Mesendoderm (in vitro differentiated cells): ENCODE measurements around the gene OR4N2.
"Not testable (repeated sequence)": the region's sequence is repeated elsewhere in the genome, so short reads cannot be mapped to it uniquely, and the experiment has no call there.

Source experiments
- DNase-seq: peaks from one replicate; pipeline ENCODE4 v3.0.0; 2013
- H2AK5ac ChIP-seq: 2 replicates; pipeline ENCODE4 v1.6.1; 2013; ENCODE audit warnings: low read length, inconsistent platforms
- H2BK120ac ChIP-seq: 2 replicates; pipeline ENCODE4 v1.6.1; 2013; ENCODE audit warnings: low read depth, mild to moderate bottlenecking, low read length, moderate library complexity, mixed read lengths
- H2BK15ac ChIP-seq: replicated peaks from 2 replicates; pipeline ENCODE4 v1.6.1; 2013; ENCODE audit warnings: low read depth, mild to moderate bottlenecking, moderate library complexity
- H2BK5ac ChIP-seq: 2 replicates; pipeline ENCODE4 v1.6.1; 2013; ENCODE audit warnings: low read length, inconsistent platforms
- H3K18ac ChIP-seq: 2 replicates; pipeline ENCODE4 v1.6.1; 2013; ENCODE audit warnings: mild to moderate bottlenecking, low read length, mixed read lengths
- H3K23ac ChIP-seq: one replicate; pipeline ENCODE4 v1.6.1; 2013; ENCODE audit warnings: low read length
- H3K27ac ChIP-seq: 2 replicates; pipeline ENCODE4 v1.5.1; 2013; ENCODE audit warnings: low read depth, mild to moderate bottlenecking, inconsistent platforms, low read length, moderate library complexity
- H3K27me3 ChIP-seq: 2 replicates; pipeline ENCODE4 v1.6.1; 2013; ENCODE audit warnings: low read length, control low read depth, mild to moderate bottlenecking, inconsistent platforms; ENCODE audit not compliant: insufficient read depth, poor library complexity
- H3K36me3 ChIP-seq: 2 replicates; pipeline ENCODE4 v1.6.1; 2013; ENCODE audit warnings: low read length, inconsistent platforms; ENCODE audit not compliant: control insufficient read depth, insufficient read depth
- H3K4ac ChIP-seq: one replicate; pipeline ENCODE4 v1.6.1; 2013; ENCODE audit warnings: low read depth, mild to moderate bottlenecking, low read length, moderate library complexity
- H3K4me1 ChIP-seq: 2 replicates; pipeline ENCODE4 v1.6.1; 2013; ENCODE audit warnings: low read depth, low read length, inconsistent platforms; ENCODE audit not compliant: control insufficient read depth
- H3K4me2 ChIP-seq: 2 replicates; pipeline ENCODE4 v1.6.1; 2013; ENCODE audit warnings: low read length
- H3K4me3 ChIP-seq: 2 replicates; pipeline ENCODE4 v1.5.1; 2013; ENCODE audit warnings: mild to moderate bottlenecking, low read length
- H3K56ac ChIP-seq: one replicate; pipeline ENCODE4 v1.6.1; 2013; ENCODE audit warnings: low read length
- H3K79me1 ChIP-seq: 2 replicates; pipeline ENCODE4 v1.6.1; 2013; ENCODE audit warnings: low read length, inconsistent platforms
- H3K79me2 ChIP-seq: 2 replicates; pipeline ENCODE4 v1.6.1; 2013; ENCODE audit warnings: mild to moderate bottlenecking, low read length; ENCODE audit not compliant: control insufficient read depth, insufficient read depth
- H3K9ac ChIP-seq: 2 replicates; pipeline ENCODE4 v1.6.1; 2013; ENCODE audit warnings: low read length, inconsistent platforms
- H4K5ac ChIP-seq: one replicate; pipeline ENCODE4 v1.6.1; 2013; ENCODE audit warnings: low read length
- H4K8ac ChIP-seq: one replicate; pipeline ENCODE4 v1.6.1; 2013; ENCODE audit warnings: low read depth, mild to moderate bottlenecking, control low read depth, low read length, moderate library complexity
- WGBS: extraction: QIAGEN DNeasy Blood & Tissue Kit; methylation state at CpG from one replicate; pipeline ENCODE4 v1.1.7; 2013; ENCODE audit warnings: low lambda C conversion rate, missing lambda C conversion rate; ENCODE audit not compliant: insufficient coverage; ENCODE audit errors: extremely low coverage; 5-methylcytosine and 5-hydroxymethylcytosine counted together

The OR4N2 gene

DNA sequence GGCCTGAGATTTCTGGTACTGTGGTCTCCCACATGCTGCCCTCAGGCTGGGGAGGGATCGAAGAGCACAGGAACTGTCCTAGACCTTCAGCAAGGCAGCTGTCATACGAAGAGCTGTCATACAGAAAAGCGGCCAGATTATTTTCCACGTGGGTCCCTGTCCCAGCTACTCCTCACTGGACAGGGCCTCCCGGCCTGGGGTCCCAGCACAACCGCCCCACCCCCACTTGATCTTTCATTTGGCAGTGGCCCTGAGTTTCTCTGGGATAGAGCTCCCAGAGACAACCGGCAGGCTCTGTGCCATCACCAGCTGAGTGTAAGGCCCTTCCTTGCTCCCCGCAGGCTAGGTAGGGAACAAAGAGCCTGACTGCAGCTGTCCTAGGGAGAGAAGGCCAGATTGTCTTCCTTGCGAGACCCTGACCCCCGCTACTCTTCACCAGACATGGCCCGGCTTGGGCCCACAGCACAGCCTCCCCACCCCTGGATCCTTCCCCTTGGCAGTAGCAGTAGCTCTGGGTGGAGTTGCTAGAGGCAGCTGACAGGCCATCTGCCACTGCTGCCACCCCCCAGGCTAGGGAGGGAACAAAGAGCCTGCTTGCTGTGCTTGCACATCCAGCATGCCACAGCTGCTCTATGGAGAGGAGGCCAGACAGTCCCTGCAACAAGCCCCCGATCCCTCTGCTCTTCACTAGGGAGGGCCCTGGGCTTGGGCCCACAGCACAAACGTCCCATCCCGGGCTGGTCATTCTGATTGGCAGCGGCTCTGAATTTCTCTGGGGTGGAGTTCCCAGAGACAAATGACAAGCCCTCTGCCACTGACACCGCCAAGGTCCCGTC, 3.1 kb upstream of the OR4N2 start:
- Histone ChIP-seq H3K4ac (no peak overlapping the region), H2BK120ac (no peak overlapping the region), H3K36me3 (no peaks in the 10 kb centered on the region), H3K4me2 (no peak overlapping the region), H3K9ac (no peak overlapping the region), H3K79me2 (no peaks in the 10 kb centered on the region), H2BK15ac (no peak overlapping the region), H2AK5ac (no peak overlapping the region), H3K23ac (no peak overlapping the region), H3K18ac (no peak overlapping the region), H4K5ac (no peak overlapping the region), H3K56ac (no peak overlapping the region), H3K4me3 (no peak overlapping the region), H3K27me3 (no peaks in the 10 kb centered on the region), H3K27ac (no peak overlapping the region), H4K8ac (no peak overlapping the region), H3K4me1 (no peaks in the 10 kb centered on the region), H3K79me1 (no peaks in the 10 kb centered on the region), H2BK5ac (no peak overlapping the region)
- no peak for DNase-seq
- WGBS, result no CpG with 5 or more reads among the region's 17 CpGs

DNA sequence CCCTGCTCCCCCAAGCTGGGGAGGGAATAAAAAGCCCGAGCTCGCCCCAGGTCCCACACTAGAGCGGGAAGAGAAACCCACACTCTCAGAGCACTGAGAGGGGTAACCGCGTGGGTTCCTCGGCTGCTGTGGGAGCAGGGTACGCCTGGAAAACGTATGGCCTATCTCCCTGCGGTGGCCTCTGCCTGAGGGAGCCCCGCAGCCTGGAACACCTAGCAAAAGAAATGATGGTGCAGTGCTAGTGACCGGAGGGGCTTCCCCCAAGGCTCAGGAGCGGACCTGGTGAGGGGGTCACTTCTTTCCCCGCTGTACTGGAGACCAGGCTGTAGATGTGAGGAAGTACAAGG, 2.5 kb upstream of the OR4N2 start:
- no peak overlapping the region for H3K9ac ChIP-seq
- H3K18ac ChIP-seq, result no peak overlapping the region
- no CpG with 5 or more reads among the region's 13 CpGs for WGBS
- H4K8ac ChIP-seq, result no peak overlapping the region
- DNase-seq, result no peak
- no peaks in the 10 kb centered on the region for H3K36me3 ChIP-seq
- H3K79me2 ChIP-seq, result no peaks in the 10 kb centered on the region
- no peak overlapping the region for H2BK15ac ChIP-seq
- H2AK5ac ChIP-seq, result no peak overlapping the region
- no peaks in the 10 kb centered on the region for H3K4me1 ChIP-seq
- no peak overlapping the region for H3K56ac ChIP-seq
- H3K4ac ChIP-seq, result no peak overlapping the region
- no peak overlapping the region for H3K27ac ChIP-seq
- no peaks in the 10 kb centered on the region for H3K27me3 ChIP-seq
- H3K79me1 ChIP-seq, result no peaks in the 10 kb centered on the region
- H2BK120ac ChIP-seq, result no peak overlapping the region
- H2BK5ac ChIP-seq, result no peak overlapping the region
- no peak overlapping the region for H3K23ac ChIP-seq
- H3K4me2 ChIP-seq, result no peak overlapping the region
- no peak overlapping the region for H4K5ac ChIP-seq
- H3K4me3 ChIP-seq, result no peak overlapping the region

DNA sequence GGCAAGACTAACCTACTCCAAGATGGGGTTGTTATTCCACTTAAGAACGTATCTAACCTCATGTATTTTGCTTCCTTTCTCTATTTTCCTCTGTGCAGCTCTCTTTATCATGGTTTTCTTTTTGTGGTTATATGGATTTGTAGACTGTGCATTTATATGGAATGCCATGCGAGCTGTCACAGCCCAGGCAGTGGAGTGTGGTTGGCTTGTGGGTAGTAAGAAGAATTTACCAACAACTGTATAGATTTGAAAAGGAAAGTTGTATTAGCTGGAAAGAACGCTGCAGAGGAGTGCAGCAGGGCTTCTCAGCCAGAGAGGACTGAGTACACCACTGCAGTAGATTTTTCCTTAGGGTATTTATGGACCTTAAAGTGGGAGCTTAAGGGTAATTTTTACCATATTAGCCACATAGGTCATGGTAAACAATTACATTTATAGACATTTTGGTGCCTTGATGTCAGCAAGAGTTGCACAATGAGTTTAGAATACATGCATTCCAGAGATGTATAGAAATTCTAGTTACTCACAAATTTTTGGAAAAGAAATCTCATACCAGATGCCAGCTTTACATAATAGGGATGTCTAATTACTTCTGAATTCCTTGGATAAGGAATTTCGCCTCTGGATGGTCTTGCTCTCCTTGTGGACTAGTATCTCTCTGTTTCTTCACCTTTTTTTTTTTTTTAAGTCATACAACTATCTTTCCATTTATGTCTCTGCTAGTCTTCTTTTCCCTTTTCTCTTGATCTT, 9.8 kb downstream of the OR4N2 start:
- DNase-seq, H2BK15ac ChIP-seq, H3K36me3 ChIP-seq, H2BK5ac ChIP-seq, H3K79me2 ChIP-seq, H3K9ac ChIP-seq, H4K8ac ChIP-seq, H3K4me1 ChIP-seq, H2AK5ac ChIP-seq, H3K4me2 ChIP-seq, H3K56ac ChIP-seq, H4K5ac ChIP-seq, H3K79me1 ChIP-seq, H3K4ac ChIP-seq, H3K18ac ChIP-seq, H3K27ac ChIP-seq, H3K4me3 ChIP-seq, H2BK120ac ChIP-seq, H3K23ac ChIP-seq, H3K27me3 ChIP-seq: not testable (repeated sequence)
- WGBS, result no CpG with 5 or more reads among the region's 4 CpGs

DNA sequence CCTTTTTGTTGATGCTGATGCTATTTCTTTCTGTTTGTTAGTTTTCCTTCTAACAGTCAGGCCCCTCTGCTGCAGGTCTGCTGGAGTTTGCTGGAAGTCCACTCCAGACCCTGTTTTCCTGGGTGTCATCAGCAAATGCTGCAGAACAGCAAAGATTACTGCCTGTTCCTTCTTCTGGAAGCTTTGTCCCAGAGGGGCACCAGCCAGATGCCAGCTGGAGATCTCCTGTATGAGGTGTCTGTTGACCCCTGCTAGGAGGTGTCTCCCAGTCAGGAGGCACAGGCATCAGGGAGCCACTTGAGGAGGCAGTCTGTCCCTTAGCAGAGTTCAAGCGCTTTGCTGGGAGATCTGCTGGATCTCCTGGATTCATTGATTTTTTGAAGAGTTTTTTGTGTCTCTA, 16.3 kb downstream of the OR4N2 start:
- not testable (repeated sequence) for H3K36me3 ChIP-seq, H3K27ac ChIP-seq, H3K4me1 ChIP-seq, H3K79me1 ChIP-seq, DNase-seq, H3K56ac ChIP-seq, H3K4me3 ChIP-seq, H4K8ac ChIP-seq, H3K27me3 ChIP-seq, H3K18ac ChIP-seq, H3K23ac ChIP-seq, H3K4me2 ChIP-seq, H3K79me2 ChIP-seq, H3K9ac ChIP-seq, H4K5ac ChIP-seq, H2BK5ac ChIP-seq, H2BK120ac ChIP-seq, H3K4ac ChIP-seq, H2BK15ac ChIP-seq, H2AK5ac ChIP-seq
- no CpG with 5 or more reads among the region's 1 CpG for WGBS

DNA sequence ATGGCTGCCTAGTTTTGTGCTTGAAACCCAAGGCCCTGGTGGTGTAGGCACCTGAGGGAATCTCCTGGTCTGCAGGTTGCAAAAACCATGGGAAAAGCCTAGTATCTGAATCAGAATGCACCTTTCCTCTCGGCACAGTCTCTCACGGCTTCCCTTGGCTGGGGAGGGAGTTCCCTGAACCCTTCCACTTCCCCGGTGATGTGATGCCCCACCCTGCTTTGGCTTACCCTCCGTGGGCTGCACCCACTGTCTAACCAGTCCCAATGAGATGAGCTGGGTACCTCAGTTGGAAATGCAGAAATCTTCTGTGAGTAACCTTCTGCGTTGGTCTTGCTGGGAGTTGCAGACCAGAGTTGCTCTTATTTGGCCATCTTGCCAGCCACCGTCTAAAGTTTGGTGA, 17.4 kb downstream of the OR4N2 start:
- H2BK120ac ChIP-seq, H3K79me2 ChIP-seq, H2AK5ac ChIP-seq, H4K8ac ChIP-seq, H3K27me3 ChIP-seq, H3K36me3 ChIP-seq, H3K56ac ChIP-seq, H3K79me1 ChIP-seq, H3K4me3 ChIP-seq, H4K5ac ChIP-seq, H3K9ac ChIP-seq, H3K4me2 ChIP-seq, H3K4ac ChIP-seq, H3K23ac ChIP-seq, H2BK15ac ChIP-seq, H2BK5ac ChIP-seq, H3K4me1 ChIP-seq, DNase-seq, H3K18ac ChIP-seq, H3K27ac ChIP-seq: not testable (repeated sequence)
- no CpG with 5 or more reads among the region's 6 CpGs for WGBS
